ENCODE results near the gene ATP10D. TPM values are rescaled to one million over a fixed set of nuclear protein-coding genes. Genes with fewer than 3 reads are reported as not detected.

Gene ATP10D
- total RNA-seq, 1 experiment from 2014 or later: 5.1 TPM

- no peak for TF ChIP-seq ZNF274 (IDR thresholded peaks at IDR 0.05; ENCODE audit: low read depth, low read length)
- TF ChIP-seq CBX3 (IDR thresholded peaks at IDR 0.05; ENCODE audit: low read depth): no peak
- no peak for TF ChIP-seq ATF3 (IDR thresholded peaks at IDR 0.05)
- no peak for TF ChIP-seq ELF1 (IDR thresholded peaks at IDR 0.05; ENCODE audit: borderline replicate concordance, low read depth)
Measured at GRCh38 chr4:47570816-47571215, 85.7 kb downstream of the ATP10D start (continued).

- H3K79me2 ChIP-seq (ENCODE audit: insufficient read depth, low read length): no peaks in the 10 kb centered on the region
- CTCF ChIA-PET: no interaction called here
- no peaks in the 10 kb centered on the region for H3K27me3 ChIP-seq (ENCODE audit: insufficient read depth, low read length)
- POLR2A ChIA-PET: no interaction called here
- H3K4me2 ChIP-seq (ENCODE audit: low read length): no peak overlapping the region
- intact Hi-C loops (cut with micrococcal nuclease): no loop called here
- H3K9me3 ChIP-seq (ENCODE audit: control insufficient read depth in 1 of 2, insufficient read depth in 1 of 2, low read depth in 1 of 2, low read length in 2 of 2): no peaks in the 10 kb centered on the region
- TF ChIP-seq JUND (IDR thresholded peaks at IDR 0.05) (no peak), ZBTB33 (IDR thresholded peaks at IDR 0.05; ENCODE audit: extremely low read depth, insufficient replicate concordance, low read length) (no peak), EZH2 (IDR thresholded peaks at IDR 0.05) (no peak), ELF1 (IDR thresholded peaks at IDR 0.05; ENCODE audit: borderline replicate concordance, low read depth) (no peak), SP1 (IDR thresholded peaks at IDR 0.05; ENCODE audit: low read depth) (no peak), YY1 (IDR thresholded peaks at IDR 0.05; ENCODE audit: extremely low read depth, insufficient replicate concordance, low read depth, low read length) (no peak)
- no peaks in the 10 kb centered on the region for H3K4me1 ChIP-seq (ENCODE audit: control insufficient read depth in 1 of 2, insufficient read depth in 2 of 2, low read length in 2 of 2)
- no peaks in the 10 kb centered on the region for H4K20me1 ChIP-seq (ENCODE audit: insufficient read depth)
- H3K36me3 ChIP-seq (ENCODE audit: control insufficient read depth in 1 of 2, insufficient read depth in 2 of 2, low read length in 2 of 2): no peaks in the 10 kb centered on the region
- no peak overlapping the region for H3K9ac ChIP-seq (ENCODE audit: low read length)
- DNase-seq (ENCODE audit: low read depth, low spot score): no peak
- H3K9me2 ChIP-seq (ENCODE audit: insufficient read depth): no peaks in the 10 kb centered on the region
- ATAC-seq: no peak
- RAD21 ChIA-PET (ENCODE audit: low non-redundant PET in 1 of 2, low total read pairs in 2 of 2, uncharacterized antibody in 2 of 2, unreplicated experiment in 2 of 2): no interaction called here
- H3K27ac ChIP-seq (ENCODE audit: low read depth, low read length): no peak overlapping the region
- no peak overlapping the region for H2AFZ ChIP-seq (ENCODE audit: low read depth, low read length, poor library complexity, severe bottlenecking)
- H3K4me3 ChIP-seq (replicated peaks in 1 of 2; ENCODE audit: low read depth in 1 of 2, low read length in 2 of 2): no peak overlapping the region
- BruUV-seq (replicated peaks): no TSS peak
Measured at GRCh38 chr4:47572981-47573380, 87.9 kb downstream of the ATP10D start.

All from HCT116 (cell line).